Endometrial microvascular endothelial cells (primary cell): ENCODE data around the gene ZC3H12A. TPM values are rescaled to one million over a fixed set of nuclear protein-coding genes. Genes with fewer than 3 reads are reported as not detected.

Experiments
- in situ Hi-C: cut with HindIII; loops from 2 replicates; pipeline ENCODE4 v1.10.0; 2017; ENCODE audit warnings: low sequenced_read_pairs, low pct_unique_long_range_greater_than_20kb; ENCODE audit errors: inconsistent ontology term
- total RNA-seq: library from RNA; depleted of rRNA; stranded (reverse); fragments of >200 nt; gene quantifications from one replicate; pipeline ENCODE4 v1.2.3, GENCODE V29; 2015; ENCODE audit errors: inconsistent ontology term

ZC3H12A gene
- total RNA-seq: 6.5 TPM

DNA sequence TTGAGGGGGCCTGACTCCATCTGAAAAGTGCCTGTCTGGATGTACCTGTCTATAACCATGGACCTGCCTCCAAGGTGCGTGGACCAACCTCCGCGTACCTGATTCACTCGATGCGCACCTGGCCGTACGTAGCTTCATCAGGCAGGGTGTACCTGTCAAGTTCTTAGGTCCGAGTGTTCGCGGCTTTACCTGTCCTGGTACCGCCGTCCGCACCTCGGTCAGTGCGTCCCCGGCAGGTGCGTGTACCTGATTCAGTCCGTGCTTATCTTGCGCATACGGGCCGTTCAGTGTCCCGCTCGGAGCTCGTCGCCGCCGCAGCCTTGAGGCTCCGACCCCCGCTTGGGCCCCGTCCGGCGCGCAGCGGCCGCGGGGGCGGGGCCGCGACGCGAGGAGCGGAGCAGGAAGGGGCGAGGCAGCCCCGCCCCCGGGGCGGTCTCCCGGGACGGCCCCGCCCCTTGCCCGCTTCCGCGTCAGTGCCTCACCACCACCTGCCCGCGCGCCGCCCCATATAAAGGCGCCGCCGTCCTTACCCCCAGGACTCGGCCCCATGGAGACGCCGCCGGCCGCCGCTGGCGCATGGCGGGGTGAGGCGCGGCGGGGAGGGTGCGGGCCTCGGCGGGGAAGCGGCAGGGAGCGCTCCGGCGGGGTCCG is at the start of gene ZC3H12A:
TSS of gene ZC3H12A (plus strand) at position 535 of the 651 bp plus-strand sequence. CDS start 917 bp downstream, outside the sequence.
- in situ Hi-C loops: no loop called here

DNA sequence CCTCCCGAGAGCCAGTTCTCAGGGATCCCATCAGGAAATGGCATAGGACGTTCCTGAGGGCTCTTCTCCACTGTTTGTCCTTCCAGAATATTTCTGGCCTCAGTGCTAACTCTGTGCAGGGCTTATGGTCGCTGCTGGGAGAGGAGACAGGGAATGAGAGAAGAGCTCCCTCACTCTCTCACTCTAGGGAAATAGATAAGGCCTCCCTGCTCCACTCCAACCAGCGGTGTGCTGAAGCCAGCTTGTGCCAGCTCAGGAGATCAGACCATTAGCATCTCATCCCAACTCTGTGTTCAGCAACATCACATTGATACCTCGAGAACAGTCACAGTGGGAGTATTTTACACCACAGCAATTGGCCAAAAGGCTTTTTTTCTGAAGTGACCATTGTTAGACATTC is 49.2 kb upstream of the ZC3H12A start:
- in situ Hi-C loops: no loop called here

DNA sequence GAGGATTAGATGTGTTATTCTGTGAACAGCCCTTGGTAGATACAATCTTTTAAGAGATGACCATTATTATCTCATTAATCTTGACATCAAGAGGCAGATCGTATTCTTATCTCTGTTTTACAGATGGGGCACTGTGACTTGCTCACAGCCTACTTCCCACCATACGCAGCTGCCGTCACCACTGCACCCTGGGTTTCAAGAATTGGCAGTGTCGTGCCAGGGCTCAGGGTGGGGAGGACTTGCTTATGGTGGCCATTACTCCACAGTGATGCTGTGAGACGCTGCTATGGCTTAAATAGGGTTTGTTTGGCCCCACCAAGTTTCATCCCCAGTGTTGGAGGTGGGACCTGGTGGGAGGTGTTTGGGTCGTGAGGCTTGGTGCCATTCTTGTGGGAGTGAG is 45.4 kb upstream of the ZC3H12A start:
- in situ Hi-C loops: no loop called here

DNA sequence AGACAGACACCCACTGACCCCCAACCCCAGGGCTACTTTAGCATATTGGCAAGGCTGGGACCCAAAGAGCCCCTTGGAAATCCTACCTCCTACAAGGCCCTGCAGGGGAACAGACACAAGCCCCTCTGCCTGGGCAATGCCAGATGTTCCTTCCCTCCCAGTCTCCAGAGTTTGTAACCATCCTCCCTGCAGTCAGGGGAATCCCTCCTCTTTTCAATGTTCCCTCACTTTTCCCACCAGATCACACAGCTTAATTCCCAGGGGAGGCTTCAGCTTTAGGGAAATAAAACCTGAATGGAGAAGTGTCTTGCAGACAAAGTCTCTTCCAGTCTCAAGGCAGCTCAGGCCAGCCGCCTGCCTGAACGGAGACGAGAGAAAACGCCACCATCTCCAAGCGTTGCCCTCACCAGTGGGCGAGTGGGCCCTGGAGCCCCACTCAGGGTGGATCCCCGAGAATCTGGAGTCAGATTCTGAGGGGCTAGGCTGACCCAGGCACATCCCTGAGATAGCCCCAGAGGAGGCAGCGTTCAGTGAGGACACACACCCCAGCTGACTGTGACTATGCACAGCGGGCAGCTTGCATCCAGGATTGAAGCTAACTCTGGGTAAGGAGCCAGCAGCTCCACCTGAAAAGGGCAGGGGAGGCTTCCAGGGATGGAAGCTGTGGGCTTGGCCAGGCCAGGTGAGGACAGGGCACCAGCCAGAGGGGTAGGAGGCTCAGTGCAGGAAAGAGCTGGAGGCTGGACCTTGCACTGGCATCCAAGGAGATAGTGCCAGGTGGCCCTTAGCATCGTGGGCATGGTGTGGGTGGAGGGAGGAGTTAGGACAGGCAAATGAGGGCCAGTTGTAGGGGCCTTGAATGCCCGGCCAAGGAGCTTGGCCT is 44.0 kb upstream of the ZC3H12A start:
- in situ Hi-C loops: no loop called here

DNA sequence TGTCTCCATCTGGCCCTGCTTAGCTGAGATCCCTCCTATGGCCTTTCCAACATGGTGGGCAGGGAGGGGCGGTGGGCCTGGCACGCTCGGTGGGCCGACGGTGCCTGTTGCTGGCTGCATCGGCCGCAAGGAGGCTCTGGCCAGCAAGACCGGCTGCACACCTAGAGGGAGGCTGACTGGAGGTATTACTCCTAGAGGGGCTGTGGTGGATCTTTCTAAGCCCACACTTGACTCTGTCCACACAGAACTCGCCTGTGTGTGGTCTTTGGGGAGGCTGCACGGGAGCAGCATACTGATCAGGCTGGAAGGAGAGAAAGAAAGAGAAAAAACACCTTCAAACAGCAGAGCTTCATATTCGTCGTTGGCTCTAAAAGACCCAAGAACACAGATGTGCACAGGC is 41.7 kb upstream of the ZC3H12A start:
- in situ Hi-C loops: no loop called here

DNA sequence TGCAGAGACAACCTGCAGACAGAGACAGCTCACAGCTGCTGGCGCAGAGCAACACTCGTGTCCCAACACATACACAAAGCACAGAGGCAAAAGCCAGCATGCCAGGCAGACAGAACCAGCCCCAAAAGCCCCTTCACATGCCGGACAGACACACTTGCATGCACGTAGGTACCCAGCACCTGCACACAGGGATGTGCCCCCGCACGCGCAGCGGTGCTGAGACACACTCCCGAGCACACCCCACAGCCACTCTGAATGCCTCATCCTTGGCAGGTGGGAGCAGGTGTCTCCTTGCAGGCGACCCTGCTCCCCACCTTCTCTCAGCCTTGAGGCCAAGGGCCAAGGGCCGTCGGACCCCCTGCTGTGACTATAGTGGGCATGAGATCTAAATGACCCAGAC is 41.2 kb upstream of the ZC3H12A start:
- in situ Hi-C loops: no loop called here

DNA sequence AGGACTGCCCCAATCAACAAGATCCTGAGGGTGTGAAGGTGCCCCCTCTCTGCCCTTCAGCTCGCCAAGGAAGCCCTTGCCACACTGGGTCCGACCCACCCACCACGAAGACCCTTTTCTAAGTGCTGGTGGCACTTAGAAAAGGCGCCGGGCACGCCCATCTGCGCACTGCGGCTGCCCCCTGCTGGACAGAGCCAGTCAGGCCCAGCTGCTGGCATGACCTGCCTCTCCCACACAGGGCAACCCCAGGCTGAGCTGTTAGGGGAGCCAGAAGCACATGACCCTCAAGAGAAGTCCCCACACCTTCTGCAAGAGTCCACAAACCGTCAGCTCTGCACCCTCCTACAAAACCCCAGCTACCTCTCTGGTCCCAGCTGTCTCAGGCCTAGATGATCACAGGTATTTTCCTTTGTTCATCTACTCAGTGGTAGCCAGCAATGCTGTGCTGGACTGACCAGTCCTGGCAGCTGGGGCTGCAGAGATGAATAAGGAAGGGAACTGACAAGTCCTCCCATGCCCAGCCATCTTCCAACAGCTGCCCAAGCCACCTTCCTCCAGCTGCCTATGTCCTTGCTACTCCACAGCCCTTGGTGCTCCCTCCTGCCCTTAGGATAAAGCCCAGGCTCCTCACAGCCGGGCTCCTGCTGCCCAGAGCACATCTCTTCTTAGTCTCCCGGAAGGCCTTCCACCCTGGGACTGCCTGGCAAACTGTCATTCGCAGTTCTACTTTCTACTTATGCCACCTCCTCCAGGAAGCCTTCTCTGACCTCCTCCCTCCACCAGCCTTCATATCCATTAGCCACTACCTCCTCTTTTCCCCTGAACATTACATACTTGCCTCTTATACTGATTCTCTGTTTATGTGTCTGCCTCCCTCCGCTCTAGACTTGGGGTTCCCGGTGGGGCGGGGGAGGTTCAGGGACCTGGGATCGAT is 39.8 kb upstream of the ZC3H12A start:
- in situ Hi-C loops: no loop called here

DNA sequence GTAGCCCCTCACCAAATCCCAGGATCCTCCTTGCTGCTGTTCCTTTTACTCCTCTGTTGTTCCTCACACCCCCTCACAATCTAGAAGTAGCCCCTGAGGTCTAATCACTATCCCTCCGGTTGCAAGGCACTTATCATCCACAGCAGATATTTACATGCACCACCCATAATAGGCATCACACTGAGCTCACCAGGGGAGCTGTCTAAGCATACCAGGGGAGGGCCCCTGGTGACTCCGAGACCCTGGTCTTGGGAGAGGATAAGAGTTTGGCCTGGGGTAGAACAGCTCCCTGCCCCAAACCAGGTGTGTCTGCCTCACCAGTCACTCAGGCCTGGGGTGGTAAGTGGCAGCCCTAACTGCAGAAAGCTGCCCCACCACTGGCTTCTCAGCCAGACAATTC is 37.3 kb upstream of the ZC3H12A start:
- in situ Hi-C loops: no loop called here

DNA sequence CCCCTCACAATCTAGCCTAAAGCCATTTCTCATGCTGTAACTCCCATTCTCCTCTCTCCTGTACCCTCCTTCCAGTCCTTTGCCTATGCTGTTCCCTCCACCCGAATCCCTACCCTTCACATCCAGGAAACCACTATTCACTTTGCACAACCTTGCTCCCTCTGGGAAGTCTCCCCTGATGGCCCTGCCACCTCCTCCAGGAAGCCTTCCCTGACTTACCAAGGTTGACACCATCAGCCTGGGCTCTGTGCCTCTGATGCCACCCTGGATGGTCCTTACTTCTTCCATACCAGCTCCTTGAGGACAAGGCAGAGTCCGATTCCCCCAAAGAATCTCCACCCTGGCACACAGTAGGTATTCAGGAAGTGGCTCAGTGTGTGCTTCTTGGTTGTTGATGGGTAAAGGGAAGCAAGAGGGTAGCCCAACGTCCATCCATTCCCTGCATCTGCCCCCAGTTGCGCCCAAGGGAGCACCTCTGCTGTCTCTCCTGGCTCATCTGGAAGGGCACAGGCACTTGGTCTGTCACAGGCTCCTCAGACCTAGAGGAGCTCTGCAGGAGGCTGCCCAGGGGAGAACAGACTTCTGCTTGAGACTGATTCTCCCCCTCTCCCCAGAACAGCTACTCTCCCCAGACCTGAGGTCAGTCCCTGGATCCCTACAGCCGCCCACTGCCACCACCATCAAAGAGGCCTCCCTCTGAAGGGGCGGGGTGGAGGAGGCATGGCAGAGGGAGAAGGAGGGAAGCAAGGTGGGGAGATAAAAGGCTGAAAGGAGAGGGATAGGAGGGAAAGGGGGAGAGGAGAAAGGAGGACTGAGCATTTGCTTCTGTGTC is 36.1 kb upstream of the ZC3H12A start:
- in situ Hi-C loops: no loop called here

DNA sequence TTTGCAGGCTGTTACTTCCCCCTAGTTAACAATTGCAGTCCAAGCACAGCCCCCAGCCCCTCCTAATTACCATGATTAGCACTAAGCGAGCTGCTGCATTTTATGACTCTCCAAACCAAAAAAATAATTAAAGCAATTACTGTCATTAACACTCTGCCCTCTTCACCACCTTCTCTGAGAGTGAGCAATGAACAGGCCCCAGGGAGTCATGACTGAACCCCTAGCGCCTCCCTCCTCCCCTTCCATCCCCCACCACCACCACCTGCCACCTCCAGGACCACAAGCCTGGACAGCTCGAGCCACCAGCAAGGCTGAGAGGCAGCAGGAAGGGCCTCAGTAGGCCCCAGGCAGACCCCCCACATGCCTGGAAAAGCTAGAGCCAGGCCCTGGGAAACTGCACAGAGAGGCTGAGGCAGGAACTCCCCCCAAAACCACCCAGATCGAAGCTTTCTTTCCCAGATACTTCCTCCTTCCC is 35.5 kb upstream of the ZC3H12A start:
- in situ Hi-C loops: no loop called here

DNA sequence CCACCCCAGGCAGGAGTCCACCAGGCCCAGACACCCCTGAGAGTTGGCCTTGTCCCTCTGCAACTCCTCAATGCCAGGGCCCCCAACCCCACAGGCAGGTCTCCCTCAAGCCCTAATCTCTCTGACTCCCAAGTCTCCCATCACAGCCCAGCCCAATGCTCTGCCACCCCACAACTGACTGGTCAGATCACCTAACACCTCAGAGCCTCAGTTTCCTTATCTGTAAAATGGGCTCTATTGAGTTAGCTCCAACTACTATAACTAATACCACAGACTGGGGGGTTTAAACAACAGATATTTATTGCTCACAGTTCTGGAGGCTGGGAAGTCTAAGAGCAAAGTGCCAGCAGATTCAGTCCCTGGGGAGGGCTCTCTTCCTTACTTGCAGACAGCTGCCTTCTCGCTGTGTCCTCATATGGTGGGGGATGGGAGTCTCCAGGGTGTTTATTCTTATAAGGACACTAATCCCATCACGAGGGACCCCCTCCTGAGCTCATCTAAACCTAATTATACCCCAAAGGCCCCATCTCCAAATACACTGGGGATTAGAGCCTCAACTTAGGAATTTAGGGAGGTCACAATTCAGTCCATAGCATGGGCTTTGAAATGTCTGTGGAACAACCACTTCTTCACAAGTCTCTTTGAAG is 34.9 kb upstream of the ZC3H12A start:
- in situ Hi-C loops: no loop called here

DNA sequence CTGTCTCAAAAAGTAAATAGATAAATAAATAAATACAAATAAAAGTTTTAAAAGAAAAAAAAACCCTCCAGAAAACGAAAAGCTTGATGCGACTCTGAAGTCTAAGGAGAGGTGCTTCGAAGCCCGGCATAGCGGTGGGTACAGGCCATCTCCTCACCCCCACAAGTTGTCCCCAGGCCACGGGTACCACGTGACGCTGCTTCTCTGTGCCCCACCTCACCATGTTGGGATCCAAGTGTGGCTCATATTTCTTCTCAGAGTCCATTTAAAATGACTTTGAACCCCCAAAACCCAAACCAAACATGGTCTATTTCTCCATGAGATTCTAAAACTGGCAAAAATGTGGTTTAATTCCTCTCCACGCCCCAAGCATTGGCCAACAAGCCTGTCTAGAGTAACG is 32.9 kb upstream of the ZC3H12A start:
- in situ Hi-C loops: no loop called here

DNA sequence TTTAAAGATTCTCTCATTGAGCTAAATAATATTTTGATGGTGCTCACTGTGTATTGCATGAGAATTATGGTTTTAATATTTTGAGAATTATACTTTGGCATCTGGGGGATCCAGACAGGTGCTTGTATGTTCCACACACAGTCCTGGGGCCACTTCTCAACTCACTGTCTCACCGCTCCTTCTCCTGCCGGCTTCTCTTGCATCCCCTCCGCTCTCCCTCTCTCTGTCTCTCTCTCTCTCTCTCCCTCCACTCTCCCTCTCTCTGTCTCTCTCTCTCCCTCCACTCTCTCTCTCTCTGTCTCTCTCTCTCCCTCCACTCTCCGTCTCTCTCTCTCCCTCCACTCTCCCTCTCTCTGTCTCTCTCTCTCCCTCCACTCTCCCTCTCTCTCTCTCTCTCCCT is 32.2 kb upstream of the ZC3H12A start:
- in situ Hi-C loops: no loop called here

DNA sequence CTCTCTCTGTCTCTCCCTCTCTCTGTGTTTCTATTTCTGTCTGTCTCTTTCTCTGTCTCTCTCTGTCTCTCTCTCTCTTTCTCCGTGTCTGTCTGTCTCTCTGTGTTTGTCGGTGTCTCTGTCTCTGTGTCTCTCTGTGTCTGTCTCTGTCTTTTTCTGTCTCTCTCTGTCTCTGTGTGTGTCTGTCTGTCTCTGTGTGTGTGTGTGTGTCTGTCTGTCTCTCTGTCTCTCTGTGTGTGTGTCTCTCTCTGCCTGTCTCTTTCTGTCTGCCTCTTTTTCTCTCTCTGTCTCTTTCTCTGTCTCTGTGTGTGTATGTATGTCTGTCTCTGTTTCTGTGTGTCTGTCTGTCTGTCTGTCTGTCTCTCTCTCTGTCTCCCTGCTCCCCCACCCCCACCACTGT is 31.7 kb upstream of the ZC3H12A start:
- in situ Hi-C loops: no loop called here

DNA sequence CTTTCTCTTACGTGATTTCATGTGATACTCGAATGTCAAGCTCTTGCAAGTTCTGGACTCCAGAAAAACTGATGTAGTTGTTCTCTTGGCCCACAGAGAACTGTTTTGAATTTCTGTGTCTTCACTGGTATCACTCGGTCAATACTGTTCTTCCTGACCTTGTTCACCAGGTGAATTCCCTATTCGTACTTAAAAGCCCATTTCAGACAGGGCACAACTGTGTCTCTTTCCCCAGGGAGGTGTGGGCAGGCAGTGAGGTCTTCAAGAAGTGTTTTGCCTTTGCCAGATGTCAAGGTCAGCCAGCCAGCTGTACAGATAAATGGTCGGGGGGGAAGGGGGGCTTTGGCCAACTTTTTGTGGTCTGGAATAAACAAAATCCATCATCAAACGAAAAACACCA is 27.5 kb upstream of the ZC3H12A start:
- in situ Hi-C loops: no loop called here

DNA sequence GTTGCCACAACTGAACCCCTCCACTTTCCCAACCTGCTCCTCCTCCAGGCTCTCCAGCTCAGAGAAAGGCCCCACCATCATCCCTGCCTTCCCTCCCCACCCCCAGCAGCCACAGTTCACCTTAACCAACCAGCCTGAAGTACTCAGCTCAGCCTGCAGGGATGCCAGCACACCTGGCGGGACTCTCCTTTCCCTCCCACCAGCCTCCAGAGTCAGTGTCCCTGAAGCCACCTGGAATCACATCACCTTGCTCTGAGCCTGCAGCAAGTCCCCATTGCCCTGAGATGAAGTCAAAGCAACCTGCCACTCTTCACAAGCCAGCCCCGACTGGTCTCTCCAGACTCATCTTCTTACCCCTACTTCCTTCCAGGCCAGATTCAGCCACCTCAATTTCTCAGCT is 26.2 kb upstream of the ZC3H12A start:
- in situ Hi-C loops: no loop called here

DNA sequence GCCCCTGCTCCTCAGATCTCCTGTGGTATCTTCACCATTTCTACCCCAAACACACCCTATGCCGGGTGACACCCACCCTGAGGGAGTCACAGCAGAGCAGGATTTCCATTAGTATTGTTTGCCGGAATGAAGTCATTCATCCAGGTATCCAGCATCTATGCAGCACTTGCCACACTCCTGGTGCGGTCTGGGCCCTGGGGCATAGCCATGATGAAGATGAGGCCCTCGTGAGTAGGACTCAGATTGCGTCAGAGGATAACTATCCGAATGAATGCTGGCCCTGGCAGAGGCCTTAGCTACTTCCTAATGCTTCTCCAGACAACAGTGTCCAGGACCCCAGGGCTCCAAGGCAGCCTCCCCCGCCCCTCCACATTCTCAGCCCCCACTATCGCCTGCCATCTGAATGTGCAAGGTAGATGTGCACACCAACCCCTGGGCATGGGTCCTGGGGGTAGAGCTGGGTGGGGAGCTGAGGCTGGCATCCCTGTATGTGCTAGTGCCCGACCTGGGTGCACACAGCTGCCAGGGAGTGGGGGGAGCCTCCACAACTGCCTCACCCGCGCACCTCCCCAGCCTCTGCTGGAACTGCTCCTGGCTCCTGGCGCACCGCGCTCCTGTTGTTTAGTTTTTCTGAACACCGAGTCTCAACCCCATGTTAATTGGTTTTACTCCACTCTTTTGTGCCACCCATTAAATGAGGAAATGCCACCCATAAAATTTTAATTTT is 25.5 kb upstream of the ZC3H12A start:
- in situ Hi-C loops: no loop called here
